Endometrial microvascular endothelial cells (primary cell): ENCODE results near the gene LIPC. TPM values are rescaled to one million over a fixed set of nuclear protein-coding genes. Genes with fewer than 3 reads are reported as not detected.

Experiments used
- in situ Hi-C: cut with HindIII; loops from 2 replicates; pipeline ENCODE4 v1.10.0; 2017; ENCODE audit warnings: low sequenced_read_pairs, low pct_unique_long_range_greater_than_20kb; ENCODE audit errors: inconsistent ontology term
- total RNA-seq: library from RNA; depleted of rRNA; stranded (reverse); fragments of >200 nt; gene quantifications from one replicate; pipeline ENCODE4 v1.2.3, GENCODE V29; 2015; ENCODE audit errors: inconsistent ontology term

Gene LIPC
- total RNA-seq, 1 donor from 2014 or later = not detected

GRCh38 chr15:58404020-58404419 lies 27.8 kb upstream of the LIPC start:
- in situ Hi-C loops = no loop called here

- in situ Hi-C loops = no loop called here
Observed at GRCh38 chr15:58404722-58405121, 27.1 kb upstream of the LIPC start.

GRCh38 chr15:58405865-58406264 lies 25.9 kb upstream of the LIPC start:
- in situ Hi-C loops = no loop called here

GRCh38 chr15:58406811-58407210 lies 25.0 kb upstream of the LIPC start:
- in situ Hi-C loops = no loop called here

GRCh38 chr15:58407236-58407775 lies 24.5 kb upstream of the LIPC start:
- in situ Hi-C loops = no loop called here

- in situ Hi-C loops = no loop called here
Observed at GRCh38 chr15:58407778-58408177, 24.0 kb upstream of the LIPC start.

GRCh38 chr15:58409861-58410260 lies 21.9 kb upstream of the LIPC start:
- in situ Hi-C loops = no loop called here

- in situ Hi-C loops = no loop called here
Observed at GRCh38 chr15:58410353-58410752, 21.4 kb upstream of the LIPC start.

- in situ Hi-C loops = no loop called here
Observed at GRCh38 chr15:58413253-58413652, 18.5 kb upstream of the LIPC start.

GRCh38 chr15:58415636-58416035 lies 16.2 kb upstream of the LIPC start:
- in situ Hi-C loops = no loop called here

GRCh38 chr15:58416963-58417362 lies 14.8 kb upstream of the LIPC start:
- in situ Hi-C loops = no loop called here

GRCh38 chr15:58418135-58418534 lies 13.7 kb upstream of the LIPC start:
- in situ Hi-C loops = no loop called here

GRCh38 chr15:58419803-58420524 lies 11.8 kb upstream of the LIPC start:
- in situ Hi-C loops = no loop called here

GRCh38 chr15:58420579-58421043 lies 11.2 kb upstream of the LIPC start:
- in situ Hi-C loops = no loop called here

GRCh38 chr15:58423205-58423604 lies 8.6 kb upstream of the LIPC start:
- in situ Hi-C loops = no loop called here

- in situ Hi-C loops = no loop called here
Observed at GRCh38 chr15:58423831-58424608, 7.8 kb upstream of the LIPC start.

GRCh38 chr15:58424722-58425121 lies 7.1 kb upstream of the LIPC start:
- in situ Hi-C loops = no loop called here

- in situ Hi-C loops = no loop called here
Observed at GRCh38 chr15:58425185-58425584, 6.6 kb upstream of the LIPC start.

- in situ Hi-C loops = no loop called here
Observed at GRCh38 chr15:58425834-58426233, 6.0 kb upstream of the LIPC start.

- in situ Hi-C loops = no loop called here
Observed at GRCh38 chr15:58426501-58426900, 5.3 kb upstream of the LIPC start.
